NT2/D1 (cell line): ENCODE results near the gene MOV10L1.

Experiments used
- SUZ12 ChIP-seq: IDR thresholded peaks from 2 replicates; pipeline ENCODE4 v1.6.1; 2011; ENCODE audit not compliant: insufficient read length, insufficient read depth; ENCODE audit errors: extremely low read depth
- YY1 ChIP-seq: IDR thresholded peaks from 2 replicates; pipeline ENCODE4 v1.6.1; 2011; ENCODE audit not compliant: insufficient read length, insufficient read depth

GRCh38 chr22:50171319-50171964, 81.6 kb downstream of the MOV10L1 start:
- no peak for TF ChIP-seq YY1
- no peak for TF ChIP-seq SUZ12
